DLD1 (cell line): ENCODE measurements around the gene FUT8.
"Not testable (repeated sequence)": the region's sequence is repeated elsewhere in the genome, so short reads cannot be mapped to it uniquely, and the experiment has no call there.

Source experiments
- in situ Hi-C: cut with HindIII; loops from 2 replicates; pipeline ENCODE4 v1.10.0; 2017; ENCODE audit warnings: low sequenced_read_pairs

Gene FUT8

GRCh38 chr14:65415613-65416012 lies 3.1 kb downstream of the FUT8 start:
- in situ Hi-C loops = no loop called here

GRCh38 chr14:65419593-65420252 lies 7.2 kb downstream of the FUT8 start:
- in situ Hi-C loops = no loop called here

DNA sequence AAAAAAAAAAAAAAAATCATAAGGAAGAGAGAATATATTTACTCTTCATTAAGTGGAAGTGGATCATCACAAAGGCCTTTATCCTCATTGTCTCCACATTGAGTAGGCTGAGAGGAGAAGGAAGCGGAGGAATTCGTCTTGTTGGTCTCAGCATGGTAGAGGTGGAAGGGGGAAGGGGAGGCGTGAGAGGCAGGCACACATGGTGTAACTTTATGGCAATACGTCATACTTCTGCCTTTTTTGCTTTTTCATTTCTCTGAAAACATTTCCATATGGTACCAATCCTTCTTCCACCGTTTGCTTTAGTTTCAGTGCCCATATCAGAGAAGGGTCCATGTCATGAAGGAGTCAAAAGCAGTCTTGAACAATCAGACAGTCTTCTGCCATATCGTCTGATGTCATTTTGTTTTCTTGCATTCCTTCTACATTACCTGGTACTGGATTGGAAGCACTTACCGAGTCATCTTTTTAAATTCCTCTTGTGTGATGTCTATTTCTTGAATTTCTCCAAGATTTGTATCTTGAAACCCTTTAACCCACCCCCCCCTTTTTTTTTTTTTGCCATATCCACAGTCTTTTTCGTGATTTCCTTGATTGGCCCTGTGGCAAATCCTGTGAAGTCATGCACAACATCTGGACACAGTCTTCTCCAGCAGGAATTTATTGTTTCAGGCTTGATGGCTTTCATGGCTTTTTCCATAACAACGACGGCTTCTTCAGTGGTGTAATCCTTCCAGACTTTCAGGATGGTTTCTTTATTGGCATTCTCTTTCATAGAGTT lies 8.9 kb downstream of the FUT8 start:
- in situ Hi-C loops = no loop called here

DNA sequence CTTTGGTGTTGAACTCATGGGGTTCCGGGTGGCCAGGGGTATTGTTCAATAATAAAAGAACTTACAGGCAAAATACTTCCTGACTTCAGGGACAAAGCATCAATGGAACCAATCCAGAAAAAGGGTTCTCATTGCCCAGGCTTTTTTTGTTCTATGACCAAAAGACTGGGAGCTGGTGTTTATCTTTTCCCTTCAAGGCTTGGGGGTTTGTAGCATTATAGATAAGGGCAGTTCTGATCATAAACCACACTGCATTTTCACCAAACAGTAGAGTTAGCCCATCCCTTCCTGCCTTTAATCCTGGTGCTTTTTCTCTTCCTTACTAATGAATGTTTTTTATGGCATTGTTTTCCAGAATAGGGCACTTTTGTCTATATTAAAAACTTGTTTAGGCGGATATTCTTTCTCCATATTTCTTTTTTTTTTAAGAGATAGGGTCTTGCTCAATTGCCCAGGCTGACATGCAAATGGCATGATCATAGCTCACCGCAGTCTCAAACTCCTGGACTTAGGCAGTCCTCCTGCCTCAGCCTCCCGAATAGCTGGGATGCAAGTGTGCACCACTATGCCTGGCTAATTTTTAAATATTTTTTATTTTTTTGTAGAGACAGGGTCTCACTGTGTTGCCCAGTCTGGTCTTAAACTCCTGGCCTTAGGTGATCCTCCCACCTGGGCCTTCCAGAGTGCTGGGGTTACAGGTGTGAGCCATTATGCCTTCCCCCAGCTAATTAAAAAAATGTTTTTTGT lies 9.7 kb downstream of the FUT8 start:
- in situ Hi-C loops = no loop called here

GRCh38 chr14:65423982-65424381 lies 11.5 kb downstream of the FUT8 start:
- in situ Hi-C loops = no loop called here

DNA sequence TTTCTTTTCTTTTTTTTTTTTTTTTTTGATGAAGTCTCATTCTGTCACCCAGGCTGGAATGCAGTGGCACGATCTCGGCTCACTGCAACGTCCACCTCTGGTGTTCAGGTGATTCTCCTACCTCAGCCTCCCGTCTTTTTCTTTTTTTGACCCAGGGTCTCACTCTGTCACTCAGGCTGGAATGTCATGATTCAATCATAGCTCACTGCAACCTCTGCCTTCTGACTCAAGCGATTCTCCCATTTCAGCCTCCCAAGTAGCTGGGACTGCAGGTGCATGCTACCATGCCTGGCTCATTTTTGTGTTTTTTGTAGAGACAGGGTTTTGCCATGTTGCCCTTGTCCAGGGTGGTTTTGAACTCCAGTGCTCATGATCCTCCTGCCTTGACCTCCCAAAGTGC lies 12.0 kb downstream of the FUT8 start:
- in situ Hi-C loops = no loop called here

DNA sequence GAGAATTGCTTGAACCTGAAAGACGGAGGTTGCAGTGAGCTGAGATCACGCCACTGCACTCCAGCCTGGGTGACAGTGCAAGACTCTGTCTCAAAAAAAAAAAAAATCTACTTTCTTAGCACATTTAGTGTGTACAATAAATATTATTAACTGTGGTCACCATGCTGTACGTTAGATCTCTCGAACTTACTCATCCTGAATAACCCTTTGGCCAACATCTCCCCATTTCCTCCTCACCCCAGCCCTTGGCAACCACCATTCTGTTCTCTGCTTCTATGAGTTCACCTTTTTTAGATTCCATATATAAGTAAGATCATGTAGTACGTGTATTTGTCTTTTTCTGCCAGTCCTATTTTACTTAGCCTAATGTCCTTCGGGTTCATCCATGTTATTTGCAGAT lies 13.4 kb downstream of the FUT8 start:
- in situ Hi-C loops = no loop called here

DNA sequence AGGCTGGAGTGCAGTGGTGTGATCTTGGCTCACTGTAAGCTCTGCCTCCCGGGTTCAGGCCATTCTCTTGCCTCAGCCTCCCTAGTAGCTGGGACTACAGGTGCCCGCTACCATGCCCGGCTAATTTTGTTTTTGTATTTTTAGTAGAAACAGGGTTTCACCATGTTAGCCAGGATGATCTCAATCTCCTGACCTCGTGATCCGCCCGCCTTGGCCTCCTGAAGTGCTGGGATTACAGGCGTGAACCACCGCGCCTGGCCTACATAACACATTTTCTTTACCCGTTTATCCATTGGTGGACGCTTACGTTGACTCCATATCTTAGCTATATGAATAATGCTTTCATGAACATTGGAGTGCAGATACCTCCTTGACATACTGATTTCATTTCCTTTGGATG lies 14.4 kb downstream of the FUT8 start:
- in situ Hi-C loops = not testable (repeated sequence)

GRCh38 chr14:65428691-65429090 lies 16.2 kb downstream of the FUT8 start:
- in situ Hi-C loops = no loop called here

GRCh38 chr14:65429757-65430156 lies 17.2 kb downstream of the FUT8 start:
- in situ Hi-C loops = no loop called here

GRCh38 chr14:65431245-65431644 lies 18.7 kb downstream of the FUT8 start:
- in situ Hi-C loops = no loop called here

- in situ Hi-C loops = no loop called here
These were observed 19.4 kb downstream of the FUT8 start for GRCh38 chr14:65431951-65432350.

GRCh38 chr14:65432361-65432948 lies 19.9 kb downstream of the FUT8 start:
- in situ Hi-C loops = no loop called here

DNA sequence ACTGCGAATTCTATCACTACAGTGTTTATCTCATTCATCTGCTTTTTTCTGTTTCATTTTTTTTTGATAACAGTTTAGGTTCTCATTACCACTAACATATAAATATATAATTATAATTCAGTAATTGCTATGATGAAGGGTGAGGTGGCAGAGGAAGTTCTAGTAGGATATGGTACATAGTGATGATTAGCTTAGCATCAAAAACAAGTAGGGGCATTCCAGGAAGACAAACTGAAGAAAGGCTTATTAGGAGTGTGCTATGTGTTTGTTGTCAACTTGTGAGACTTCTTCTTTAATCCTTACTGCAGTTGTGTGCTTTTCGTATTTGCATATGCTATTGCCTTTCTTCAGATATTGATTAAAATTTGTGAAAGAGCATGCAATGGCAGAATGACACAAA lies 20.6 kb downstream of the FUT8 start:
- in situ Hi-C loops = no loop called here

- in situ Hi-C loops = no loop called here
These were observed 21.1 kb downstream of the FUT8 start for GRCh38 chr14:65433646-65434045.

GRCh38 chr14:65434216-65434850 lies 21.8 kb downstream of the FUT8 start:
- in situ Hi-C loops = no loop called here

DNA sequence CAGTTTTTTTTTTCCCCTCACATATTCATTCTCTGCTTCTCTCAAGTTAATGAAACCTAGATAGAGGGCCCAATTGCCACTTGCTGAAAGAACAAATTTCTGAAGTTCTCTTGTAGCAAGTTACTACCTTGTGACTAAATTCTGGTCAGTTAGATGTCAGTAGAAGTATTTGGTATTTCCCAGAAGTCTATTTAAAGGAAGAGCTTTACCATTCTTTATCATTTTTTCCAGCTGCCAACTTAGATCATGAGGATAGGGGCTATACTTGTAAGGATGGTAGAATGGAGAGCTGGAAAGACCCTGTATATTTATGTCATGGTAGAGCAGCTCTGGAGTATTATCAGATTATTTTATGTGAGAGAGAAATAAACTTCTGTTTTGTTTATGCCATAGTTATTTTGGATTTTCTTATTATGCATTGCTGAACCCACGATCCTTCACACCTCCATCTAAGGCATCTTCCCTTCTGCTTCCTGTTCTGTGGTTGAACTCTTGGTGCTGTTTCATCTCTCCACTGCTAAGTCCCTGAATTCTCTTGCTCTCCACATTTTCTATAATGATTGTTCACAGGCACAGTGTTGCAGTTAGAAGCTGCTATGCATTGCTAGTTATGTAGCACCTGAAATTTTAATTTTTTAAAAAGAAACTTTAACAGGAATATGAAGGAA lies 25.9 kb downstream of the FUT8 start:
- in situ Hi-C loops = no loop called here

GRCh38 chr14:65439117-65439516 lies 26.6 kb downstream of the FUT8 start:
- in situ Hi-C loops = no loop called here

GRCh38 chr14:65440230-65440629 lies 27.7 kb downstream of the FUT8 start:
- in situ Hi-C loops = no loop called here

DNA sequence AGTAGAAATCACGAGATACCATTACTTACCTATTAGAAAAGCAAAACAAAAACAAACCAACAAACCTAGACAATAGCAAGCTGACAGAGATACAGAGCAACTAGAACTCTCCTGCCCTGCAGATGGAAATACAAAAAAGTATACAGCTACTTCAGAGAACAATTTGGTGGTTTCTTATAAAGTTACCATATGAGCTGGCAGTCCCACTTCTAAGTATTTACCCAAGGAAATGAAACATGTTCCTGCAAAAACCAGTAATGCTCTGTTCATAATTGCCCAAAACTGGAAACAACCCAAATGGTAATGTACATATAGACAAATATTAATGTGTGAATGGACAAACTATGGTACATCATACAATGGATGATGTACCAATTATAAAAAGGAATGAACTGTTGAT lies 31.7 kb downstream of the FUT8 start:
- in situ Hi-C loops = no loop called here

- in situ Hi-C loops = no loop called here
These were observed 33.6 kb downstream of the FUT8 start for GRCh38 chr14:65446159-65446558.
